Measurements from ENCODE around the gene FARP1. TPM values are rescaled to one million over a fixed set of nuclear protein-coding genes. Genes with fewer than 3 reads are reported as not detected.

Gene FARP1
- total and polyA plus RNA-seq, 10 of the 15 experiments (the other 5 are each of a cell fraction or from before 2014, with no cell fraction given): 0.17 to 6.9 (median 0.68) TPM

- H3K79me2 ChIP-seq (ENCODE audit: control insufficient read depth, insufficient read depth, low read length): no peaks in the 10 kb centered on the region
- TF ChIP-seq KAT2A (conservative IDR thresholded peaks at IDR 0.05; ENCODE audit: control insufficient read depth, low read depth, low read length) (no peak), RELA (IDR thresholded peaks at IDR 0.05; ENCODE audit: borderline replicate concordance, partially characterized antibody) (no peak), KLF5 (IDR thresholded peaks at IDR 0.05; ENCODE audit: partially characterized antibody) (no peak), ZBTB40 (IDR thresholded peaks at IDR 0.05; ENCODE audit: borderline replicate concordance) (no peak), TCF12 (IDR thresholded peaks at IDR 0.05; ENCODE audit: low read depth, low read length) (no peak), CBFB (IDR thresholded peaks at IDR 0.05; ENCODE audit: low read depth) (no peak), NFYB (IDR thresholded peaks at IDR 0.05; ENCODE audit: insufficient read depth, low read depth, low read length) (no peak), FOXM1 (IDR thresholded peaks at IDR 0.05; ENCODE audit: low read depth, low read length) (no peak), STAT1 (conservative IDR thresholded peaks at IDR 0.05) (no peak), ATF7 (IDR thresholded peaks at IDR 0.05; ENCODE audit: low read depth) (no peak), CEBPZ (IDR thresholded peaks at IDR 0.05; ENCODE audit: low read depth, low read length) (no peak), MAX (IDR thresholded peaks at IDR 0.05; ENCODE audit: low read depth, low read length) (no peak), SMC3 (IDR thresholded peaks at IDR 0.05; ENCODE audit: borderline replicate concordance, low read length) (no peak), RELB (IDR thresholded peaks at IDR 0.05; ENCODE audit: low read depth) (no peak), IKZF2 (IDR thresholded peaks at IDR 0.05) (no peak)
- intact Hi-C loops (cut with micrococcal nuclease; ENCODE audit: unreplicated experiment) (no loop called here), in situ Hi-C loops (cut with MboI) (no loop called here)
- ATAC-seq (no peak), FAIRE-seq (no peak), DNase-seq (ENCODE audit: low read depth, low spot score) (no peak)
- no peak overlapping the region for H3K4me2 ChIP-seq (ENCODE audit: control insufficient read depth, insufficient read depth)
- no peaks in the 10 kb centered on the region for H3K4me1 ChIP-seq (ENCODE audit: control insufficient read depth, insufficient read depth, low read length)
- no peak overlapping the region for H3K4me3 ChIP-seq
- POLR2A ChIA-PET: interaction anchor here (0.6 to 1.1 kb wide), 2 partner anchors 42 to 739 kb away, joined by 3 read pairs; no protein-coding TSS in a partner anchor
- no TSS peak for BruUV-seq (replicated peaks)
- SMC1A ChIA-PET (ENCODE audit: uncharacterized antibody, unreplicated experiment): interaction anchor here (0.8 to 2.3 kb wide), 7 partner anchors 9 to 102 kb away, joined by 3 to 9 read pairs (median 4); no protein-coding TSS in a partner anchor
- H3K9me3 ChIP-seq (replicated peaks; ENCODE audit: control insufficient read depth, insufficient read depth, low read length): no peaks in the 10 kb centered on the region; the same call in 2 of the 3 replicates
- RAD21 ChIA-PET (ENCODE audit: unreplicated experiment): interaction anchor here (2.2 kb wide), 1 partner anchor 9 kb away, joined by 7 read pairs; no protein-coding TSS in a partner anchor
- no peak overlapping the region for H2AFZ ChIP-seq (ENCODE audit: control insufficient read depth, low read depth, low read length)
- H3K9ac ChIP-seq (ENCODE audit: control insufficient read depth, insufficient read depth, low read length): no peak overlapping the region
- 37% methylated on average over 7 of the region's 7 CpGs for WGBS (ENCODE audit: insufficient coverage, insufficient replicate concordance, low lambda C conversion rate, missing lambda C conversion rate)
- CTCF ChIA-PET: interaction anchor here (0.6 to 1.8 kb wide), 5 partner anchors 14 to 1908 kb away, joined by 3 to 4 read pairs (median 3); no protein-coding TSS in a partner anchor
- no peaks in the 10 kb centered on the region for H3K27me3 ChIP-seq (replicated peaks in 1 of 2; ENCODE audit: control insufficient read depth in 2 of 2, insufficient read depth in 2 of 2, low read length in 1 of 2)
- H3K27ac ChIP-seq (ENCODE audit: control insufficient read depth, insufficient read depth): no peak overlapping the region
- no peaks in the 10 kb centered on the region for H3K36me3 ChIP-seq (ENCODE audit: control insufficient read depth in 2 of 2, insufficient read depth in 2 of 2, low read length in 1 of 2)
- H4K20me1 ChIP-seq (ENCODE audit: control insufficient read depth, insufficient read depth): no peaks in the 10 kb centered on the region
These were observed 31.4 kb downstream of the FARP1 start for GRCh38 chr13:98174307-98174706.
